ENCODE results near the gene C1orf210.

C1orf210 gene

DNA sequence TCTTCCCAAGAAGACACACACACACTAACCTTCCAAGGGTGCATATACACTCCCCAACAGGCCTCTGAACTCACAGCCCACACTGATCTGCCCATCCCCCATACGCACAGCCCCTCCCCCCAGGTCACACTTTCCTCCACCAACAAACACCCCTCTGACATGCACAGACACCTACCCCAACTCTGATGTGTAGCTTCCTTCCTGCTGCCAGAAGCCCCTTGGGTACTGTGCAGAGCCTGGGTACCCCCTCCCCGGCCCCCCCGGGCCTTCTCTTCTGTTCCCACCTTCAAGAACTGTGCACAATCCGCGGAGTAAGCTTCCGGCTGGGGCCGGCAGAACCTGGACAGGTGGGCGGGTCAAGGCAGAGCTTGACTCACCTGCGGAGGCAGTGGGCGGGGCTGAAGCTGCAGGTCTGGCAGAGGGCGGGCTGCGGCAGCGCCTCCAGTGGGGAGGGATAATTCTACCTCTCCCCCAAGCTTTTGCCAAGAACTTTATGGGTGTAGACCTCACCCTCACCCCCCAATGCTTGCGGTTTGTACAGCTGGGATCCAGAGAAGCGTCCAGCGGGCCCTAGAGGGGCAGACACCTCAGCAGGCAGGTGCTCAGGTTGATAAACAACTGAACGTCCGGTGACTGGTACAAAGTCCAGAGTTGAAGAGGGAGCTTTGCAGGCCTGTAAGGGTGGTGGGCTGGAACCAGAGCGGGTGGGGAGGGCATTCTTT lies at the start of gene C1orf210:
C1orf210 (minus strand) TSS at position 313 of the 722 bp plus-strand sequence. CDS start 2,311 bp downstream, outside the sequence.
- DNase-seq (ENCODE audit: low spot score): no peak

DNA sequence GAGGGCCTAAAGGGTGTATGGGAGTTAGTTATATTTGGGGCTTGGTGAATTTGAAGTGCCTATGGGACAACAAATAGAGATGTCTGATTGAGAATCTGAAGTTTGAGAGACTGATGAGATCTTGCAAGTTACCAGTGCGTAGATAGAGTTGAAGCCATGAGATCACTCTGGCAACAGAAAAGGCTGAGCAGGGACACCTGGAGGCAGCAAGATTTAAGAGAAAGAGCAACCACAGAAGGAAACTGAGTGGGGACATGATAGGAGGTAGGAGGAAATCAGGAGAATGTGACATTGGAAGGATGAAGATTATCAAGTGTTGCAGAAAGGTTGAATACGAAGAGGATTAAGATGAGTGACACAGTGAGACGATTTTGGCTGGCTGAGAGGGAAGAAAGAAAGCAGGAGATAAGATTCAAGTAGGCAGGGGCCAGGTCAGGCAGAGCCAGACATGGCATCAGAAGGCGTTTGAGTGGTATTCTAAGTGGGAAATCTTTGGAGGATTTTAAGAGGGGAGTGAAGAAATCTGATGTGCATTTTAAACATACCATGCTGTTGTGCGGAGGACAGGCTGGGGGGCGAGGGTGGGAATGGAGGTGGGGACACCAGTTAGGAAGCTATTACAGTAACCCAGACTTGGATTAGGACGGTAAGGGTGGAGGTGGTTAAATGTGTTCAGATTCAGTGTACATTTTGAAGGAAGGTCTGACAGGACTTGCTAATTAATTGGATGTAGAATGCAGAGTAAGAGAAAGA lies 49.2 kb upstream of the C1orf210 start:
- DNase-seq (ENCODE audit: low spot score): no peak

DNA sequence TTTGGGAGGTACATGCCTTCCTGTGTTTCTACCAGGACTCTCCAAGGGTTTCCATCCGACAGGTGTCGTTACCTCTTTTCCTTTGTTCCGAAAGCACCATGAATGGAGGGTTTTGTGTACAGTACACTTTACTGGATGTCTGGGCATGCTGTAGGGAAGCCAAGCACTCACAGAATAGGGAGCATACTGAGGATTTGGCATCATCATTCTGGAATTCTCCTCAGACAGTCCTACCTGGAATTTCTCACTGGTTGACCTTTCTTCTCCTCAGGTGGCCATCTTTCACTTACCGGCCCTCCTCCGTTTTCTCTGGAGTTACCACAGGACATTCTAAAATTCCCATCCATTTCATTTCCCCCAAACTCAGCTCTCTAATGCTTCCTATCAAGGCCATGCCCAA lies 46.3 kb upstream of the C1orf210 start:
- DNase-seq (ENCODE audit: low spot score): no peak

DNA sequence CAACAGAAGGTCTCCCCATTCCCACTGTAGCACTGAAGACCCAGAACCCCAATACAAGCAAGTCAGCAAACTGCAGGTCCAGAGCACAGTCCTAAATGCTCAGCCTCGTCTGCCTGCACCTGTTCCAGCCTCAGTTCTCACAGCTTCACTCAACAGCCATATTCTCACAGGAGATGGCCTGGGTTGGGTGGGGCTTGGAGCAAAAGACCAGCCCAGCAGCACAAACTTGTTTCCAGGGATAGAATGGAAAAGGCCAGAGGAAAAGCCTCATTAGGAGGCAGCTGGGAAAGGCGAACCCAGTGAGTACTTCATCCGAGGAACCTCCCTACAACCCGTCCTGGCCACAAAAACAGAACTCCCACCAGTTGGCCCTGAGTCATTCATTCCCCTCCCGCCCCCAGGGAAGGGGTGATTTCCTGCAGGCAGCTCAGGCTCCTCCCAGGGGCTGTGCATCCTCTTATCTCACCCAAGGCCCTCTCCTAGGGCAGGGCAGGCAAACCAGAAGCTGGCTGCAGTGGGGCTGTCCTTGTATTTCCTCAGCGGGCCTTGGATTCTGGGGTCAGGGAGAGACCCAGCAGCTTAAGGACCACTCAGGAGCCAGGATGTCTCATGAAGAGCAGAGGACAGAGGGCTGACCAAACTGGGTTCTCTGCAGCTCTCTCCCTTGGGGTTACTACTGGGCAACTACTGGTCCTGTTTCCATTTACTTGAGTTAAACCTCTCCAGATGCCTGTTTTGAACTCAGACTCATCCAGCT lies 44.8 kb upstream of the C1orf210 start:
- no peak for DNase-seq (ENCODE audit: low spot score)

DNA sequence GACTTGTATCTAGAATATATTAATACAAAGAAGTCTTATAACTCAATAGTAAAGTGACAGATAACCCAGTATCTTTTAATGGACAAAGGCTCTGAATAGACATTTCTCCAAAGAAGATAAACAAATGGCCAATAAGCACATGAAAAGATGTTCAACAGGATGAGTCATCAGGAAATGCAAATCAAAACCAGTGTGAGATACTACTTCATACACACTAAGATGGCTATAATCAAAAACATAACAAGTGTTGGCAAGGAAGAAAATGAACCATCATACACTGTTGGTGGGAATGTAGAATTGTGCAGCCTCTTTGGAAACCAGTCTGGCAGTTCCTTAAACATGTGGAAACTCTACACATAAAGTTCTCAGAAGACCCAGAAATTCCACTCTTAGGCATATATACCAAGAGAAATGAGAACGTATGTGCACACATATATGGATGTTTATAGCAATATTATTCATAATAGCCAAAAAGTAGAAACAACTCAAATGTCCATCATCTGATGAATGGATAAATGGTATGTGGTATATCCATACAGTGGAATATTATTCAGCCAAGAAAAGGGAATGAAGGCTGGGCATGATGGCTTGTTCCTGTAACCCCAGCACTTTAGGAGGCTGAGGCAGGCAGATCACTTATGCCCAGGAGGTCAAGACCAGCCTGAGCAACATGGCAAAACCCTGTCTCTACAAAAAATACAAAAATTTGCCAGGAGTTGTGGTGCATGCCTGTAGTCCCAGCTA lies 42.3 kb upstream of the C1orf210 start:
- no peak for DNase-seq (ENCODE audit: low spot score)

DNA sequence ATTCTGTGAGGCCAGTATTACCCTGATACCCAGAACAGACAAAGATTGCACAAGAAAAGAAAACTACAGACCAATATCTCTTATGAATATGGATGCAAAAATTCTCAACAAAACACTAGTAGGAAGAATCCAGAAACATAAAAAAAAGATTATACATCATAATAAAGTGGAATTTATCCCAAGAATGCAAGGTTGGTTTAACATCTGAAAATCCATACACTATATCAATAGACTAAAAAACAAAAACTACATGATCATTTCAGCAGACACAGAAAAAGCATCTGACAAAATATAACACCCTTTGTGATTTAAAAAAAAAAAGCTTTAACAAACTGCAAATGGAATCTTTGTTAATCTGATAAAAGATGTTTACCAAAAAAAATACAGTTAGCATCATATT lies 40.0 kb upstream of the C1orf210 start:
- DNase-seq (ENCODE audit: low spot score): no peak

DNA sequence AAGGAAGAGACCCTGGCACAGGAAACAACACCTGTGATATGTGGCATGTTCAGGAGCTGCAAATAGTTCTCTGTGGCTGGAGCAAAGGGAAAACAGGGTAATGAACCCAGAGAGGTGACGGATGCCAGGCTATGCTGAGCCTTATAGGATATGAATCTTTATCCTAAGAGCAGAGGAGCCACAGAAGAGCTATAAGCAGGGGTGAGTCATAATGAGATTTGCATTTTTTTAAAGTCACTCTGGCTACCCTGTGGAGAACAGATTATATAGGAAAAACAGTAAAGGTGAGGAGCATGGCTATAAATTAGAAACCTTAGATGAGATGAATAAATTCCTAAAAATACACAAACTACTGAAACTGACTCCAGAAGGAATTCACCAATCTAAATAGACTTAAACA lies 39.4 kb upstream of the C1orf210 start:
- DNase-seq (ENCODE audit: low spot score): no peak

DNA sequence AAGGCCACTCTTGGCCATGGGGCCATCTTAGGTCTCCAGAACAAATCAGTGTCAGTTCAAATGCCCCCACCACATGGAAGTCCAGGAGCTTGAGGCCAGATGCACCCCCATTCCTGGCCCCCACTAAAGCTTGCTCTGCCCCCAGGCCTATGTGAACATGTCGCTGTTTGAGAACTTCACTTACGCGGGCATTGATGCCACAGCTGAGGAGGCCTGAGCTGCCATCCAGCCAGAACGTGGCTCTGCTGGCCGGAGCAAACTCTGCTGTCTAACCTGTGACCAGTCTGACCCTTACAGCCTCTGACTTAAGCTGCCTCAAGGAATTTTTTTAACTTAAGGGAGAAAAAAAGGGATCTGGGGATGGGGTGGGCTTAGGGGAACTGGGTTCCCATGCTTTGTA lies 37.1 kb upstream of the C1orf210 start:
- DNase-seq (ENCODE audit: low spot score): no peak

DNA sequence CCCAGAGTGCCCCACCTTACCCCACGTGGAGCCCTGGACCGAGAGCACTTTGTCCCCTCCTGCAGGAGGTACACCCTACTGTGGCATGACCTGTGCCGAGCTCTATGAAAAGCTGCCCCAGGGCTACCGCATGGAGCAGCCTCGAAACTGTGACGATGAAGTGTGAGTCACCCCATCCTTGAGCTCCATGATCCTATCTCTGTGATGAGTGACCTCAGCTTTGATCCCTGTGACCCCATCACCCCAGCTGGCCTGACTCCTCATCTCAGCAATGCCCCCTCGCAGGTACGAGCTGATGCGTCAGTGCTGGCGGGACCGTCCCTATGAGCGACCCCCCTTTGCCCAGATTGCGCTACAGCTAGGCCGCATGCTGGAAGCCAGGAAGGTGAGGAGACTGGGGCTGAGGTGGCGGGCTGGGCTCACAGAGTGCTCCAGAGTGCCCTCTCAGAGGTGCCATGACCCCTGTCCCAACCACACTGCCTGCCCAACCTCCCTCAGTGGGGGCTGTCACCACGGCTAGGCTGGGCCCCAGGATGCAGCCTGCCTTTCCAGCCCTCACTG lies 36.0 kb upstream of the C1orf210 start:
- DNase-seq (ENCODE audit: low spot score): no peak

DNA sequence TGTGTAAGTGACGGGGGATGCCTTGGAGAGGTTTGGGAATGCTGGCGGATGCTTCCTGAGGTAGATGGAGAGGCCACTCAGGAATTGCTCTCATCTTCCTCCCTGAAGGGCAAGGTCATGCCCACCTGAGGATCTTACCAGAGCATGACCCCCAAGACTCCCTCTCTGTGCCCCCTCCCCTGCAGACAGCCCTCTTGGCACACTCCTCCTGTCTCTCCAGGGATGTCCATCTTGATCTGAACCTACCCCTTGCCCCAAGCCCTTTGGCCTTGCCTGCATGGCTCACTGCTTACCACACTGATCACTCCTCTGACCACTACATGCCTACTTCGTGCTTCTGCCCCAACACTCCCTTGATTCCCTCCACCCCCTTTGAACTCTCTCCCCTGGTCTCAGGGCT lies 34.4 kb upstream of the C1orf210 start:
- DNase-seq (ENCODE audit: low spot score): no peak

DNA sequence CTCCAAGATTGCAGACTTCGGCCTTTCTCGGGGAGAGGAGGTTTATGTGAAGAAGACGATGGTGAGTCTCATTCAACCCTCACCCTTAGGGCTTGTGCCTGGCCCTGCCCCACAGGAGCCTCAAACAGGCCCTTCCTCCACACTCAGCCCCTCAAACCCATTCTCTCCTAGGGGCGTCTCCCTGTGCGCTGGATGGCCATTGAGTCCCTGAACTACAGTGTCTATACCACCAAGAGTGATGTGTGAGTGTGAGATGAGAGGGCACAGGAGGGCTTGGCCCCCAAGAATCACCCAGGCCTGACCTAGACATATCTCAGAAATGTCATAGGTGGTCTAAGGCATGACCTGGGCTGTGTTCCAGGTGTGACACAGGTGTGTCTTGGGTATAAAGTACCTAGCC lies 33.9 kb upstream of the C1orf210 start:
- DNase-seq (ENCODE audit: low spot score): no peak

DNA sequence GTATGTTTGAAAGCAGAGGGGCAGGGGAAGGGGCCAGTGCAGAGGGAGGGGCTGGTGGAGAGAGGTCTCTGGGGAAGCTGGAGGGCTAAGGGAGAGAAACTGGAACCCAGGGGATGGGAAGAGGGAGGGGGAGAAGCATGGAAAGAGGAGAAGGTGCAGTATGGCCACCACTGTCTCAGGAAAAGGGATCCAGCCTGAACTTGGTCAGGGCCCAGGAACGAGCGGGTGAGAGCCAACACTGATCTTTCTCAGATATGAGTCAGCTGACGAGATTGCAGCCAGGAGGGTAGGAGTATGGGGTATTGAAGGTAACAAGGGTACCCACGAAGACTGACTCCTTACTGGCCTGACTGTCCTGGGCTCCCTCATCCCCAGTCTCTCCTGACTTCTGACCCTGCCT lies 33.5 kb upstream of the C1orf210 start:
- no peak for DNase-seq (ENCODE audit: low spot score)

DNA sequence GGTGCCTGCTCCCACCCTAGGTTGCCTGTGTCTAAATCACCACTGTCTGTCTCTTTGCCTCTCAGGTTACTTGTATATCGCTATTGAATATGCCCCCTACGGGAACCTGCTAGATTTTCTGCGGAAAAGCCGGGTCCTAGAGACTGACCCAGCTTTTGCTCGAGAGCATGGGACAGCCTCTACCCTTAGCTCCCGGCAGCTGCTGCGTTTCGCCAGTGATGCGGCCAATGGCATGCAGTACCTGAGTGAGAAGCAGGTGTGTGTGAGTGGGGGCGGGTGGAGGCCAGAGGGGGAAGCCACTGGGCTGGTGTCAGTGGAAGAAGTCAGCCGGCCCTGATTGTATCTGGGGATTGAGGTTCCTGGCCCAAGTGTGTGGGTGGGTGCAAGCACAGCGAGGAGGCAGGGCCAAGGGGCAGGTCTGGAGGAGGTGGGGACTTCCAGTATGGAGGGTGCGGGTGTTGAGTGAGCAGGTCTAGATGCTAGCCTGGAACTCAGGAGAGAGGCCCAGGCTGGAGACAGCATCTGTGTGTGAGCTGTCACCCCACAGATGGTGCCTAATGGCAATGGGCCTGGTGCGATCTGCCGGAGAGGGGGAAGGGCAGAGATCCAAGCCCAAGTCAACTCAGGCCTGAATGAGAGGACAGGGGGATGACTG lies 32.6 kb upstream of the C1orf210 start:
- no peak for DNase-seq (ENCODE audit: low spot score)

DNA sequence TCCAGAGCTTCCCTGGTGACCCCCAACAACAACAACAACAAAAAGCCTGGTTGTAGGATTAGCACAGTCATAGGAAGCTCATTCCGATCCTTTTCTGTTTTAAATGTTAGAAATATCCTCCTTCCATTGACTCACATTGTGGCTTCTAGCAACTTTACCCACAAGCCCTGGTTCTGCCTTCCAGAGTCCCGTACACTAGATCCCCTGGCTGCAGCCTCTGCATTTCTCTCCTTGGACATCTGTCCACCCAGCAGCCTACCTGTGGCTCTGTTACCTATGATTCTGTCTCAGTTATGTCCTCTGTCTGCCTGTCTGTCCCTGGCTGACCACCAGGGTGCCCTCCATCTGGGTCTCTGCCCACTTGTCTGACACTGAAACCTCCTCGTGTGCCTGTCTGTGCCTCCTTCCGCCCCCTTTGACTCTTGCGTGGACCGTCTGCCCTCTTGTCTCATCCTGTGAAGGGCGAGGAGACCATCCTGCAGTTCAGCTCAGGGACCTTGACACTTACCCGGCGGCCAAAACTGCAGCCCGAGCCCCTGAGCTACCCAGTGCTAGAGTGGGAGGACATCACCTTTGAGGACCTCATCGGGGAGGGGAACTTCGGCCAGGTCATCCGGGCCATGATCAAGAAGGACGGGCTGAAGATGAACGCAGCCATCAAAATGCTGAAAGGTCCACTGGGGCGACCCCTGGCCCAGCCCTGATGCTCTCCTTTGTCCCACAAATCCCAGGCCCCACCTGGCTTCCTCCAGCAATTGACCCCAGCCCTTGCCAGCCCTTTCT lies 31.5 kb upstream of the C1orf210 start:
- DNase-seq (ENCODE audit: low spot score): no peak

DNA sequence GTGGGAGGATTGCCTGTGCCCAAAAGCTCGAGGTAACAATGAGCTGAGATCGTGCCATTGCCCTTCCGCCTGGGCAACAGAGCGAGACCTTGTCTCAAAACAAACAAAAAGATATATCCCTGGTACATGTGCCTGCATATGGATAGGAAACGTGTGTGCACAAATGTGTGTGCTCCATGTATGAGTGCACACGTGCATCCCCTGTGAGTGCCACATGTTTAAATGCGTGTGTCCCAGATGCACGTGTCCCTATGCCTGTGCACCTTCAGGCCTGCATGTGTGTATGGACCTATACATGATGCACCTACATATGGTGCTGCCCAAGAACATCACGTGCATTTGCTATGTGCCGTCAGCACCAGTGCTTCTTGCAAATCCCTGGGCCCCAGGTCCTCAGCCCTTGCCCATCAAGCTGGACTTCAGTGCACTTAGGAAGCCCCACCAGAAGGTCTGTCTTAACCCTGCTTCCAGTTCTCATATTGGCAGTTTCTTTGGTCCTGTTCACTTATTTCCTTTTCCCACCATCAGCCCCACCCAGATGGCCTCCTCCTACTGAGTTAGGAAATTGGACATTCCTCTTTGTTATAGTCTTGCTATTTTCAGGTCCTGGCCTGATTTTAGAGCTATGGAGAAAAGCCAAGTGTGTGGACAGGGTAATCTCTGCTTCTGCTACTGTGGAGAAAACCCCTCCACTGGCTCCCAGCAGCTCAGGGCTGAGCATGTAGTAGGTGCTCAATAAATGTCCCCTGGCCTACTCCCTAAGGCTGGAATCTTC lies 30.8 kb upstream of the C1orf210 start:
- no peak for DNase-seq (ENCODE audit: low spot score)

DNA sequence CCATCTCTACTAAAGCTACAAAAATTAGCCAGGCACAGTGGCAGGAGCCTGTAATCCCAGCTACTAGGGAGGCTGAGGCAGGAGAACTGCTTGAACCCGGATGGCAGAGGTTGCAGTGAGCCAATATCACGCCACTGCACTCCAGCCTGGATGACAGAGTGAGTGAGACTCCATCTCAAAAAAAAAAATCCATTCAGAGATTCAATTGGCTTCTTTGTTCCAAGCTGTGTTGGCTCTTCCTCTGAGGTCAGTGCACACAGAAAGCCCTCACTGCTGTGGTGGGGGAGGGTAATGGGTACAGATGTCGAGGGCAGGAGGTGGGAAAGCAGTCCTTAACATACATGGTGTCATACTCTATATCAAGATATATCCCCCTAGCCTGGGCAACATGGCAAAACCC lies 30.1 kb upstream of the C1orf210 start:
- DNase-seq (ENCODE audit: low spot score): no peak

DNA sequence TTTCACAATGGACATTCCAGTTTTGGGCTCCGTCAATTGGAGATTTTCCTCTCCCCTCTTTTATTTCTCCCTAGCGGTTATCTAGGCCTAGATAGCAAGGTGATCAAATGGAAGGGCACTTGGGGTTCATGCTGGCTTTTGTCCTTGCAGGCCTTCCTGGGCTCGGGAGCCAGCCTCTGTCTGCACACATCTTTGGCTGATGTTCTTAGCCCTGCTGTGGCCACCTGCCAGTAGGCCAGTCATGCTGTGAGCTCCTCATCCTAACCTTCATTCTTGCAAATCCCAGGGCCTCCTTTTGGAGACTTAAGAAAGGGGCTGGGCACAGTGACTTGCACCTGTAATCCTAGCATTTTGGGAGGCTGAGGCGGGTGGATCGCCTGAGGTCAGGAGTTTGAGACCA lies 28.9 kb upstream of the C1orf210 start:
- DNase-seq (ENCODE audit: low spot score): no peak

DNA sequence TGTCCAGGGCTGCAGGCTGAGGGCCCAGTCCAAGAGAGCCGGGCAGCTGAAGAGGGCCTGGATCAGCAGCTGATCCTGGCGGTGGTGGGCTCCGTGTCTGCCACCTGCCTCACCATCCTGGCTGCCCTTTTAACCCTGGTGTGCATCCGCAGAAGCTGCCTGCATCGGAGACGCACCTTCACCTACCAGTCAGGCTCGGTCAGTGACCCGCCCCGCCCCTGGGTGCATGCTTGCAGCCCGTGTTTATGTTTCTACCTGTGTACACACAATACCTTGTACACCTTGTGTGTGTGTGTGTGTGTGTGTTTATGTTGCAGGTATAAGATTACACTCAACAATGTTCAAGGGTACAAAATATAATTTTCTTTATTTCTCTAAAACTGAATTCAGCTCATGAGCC lies 28.4 kb upstream of the C1orf210 start:
- no peak for DNase-seq (ENCODE audit: low spot score)

DNA sequence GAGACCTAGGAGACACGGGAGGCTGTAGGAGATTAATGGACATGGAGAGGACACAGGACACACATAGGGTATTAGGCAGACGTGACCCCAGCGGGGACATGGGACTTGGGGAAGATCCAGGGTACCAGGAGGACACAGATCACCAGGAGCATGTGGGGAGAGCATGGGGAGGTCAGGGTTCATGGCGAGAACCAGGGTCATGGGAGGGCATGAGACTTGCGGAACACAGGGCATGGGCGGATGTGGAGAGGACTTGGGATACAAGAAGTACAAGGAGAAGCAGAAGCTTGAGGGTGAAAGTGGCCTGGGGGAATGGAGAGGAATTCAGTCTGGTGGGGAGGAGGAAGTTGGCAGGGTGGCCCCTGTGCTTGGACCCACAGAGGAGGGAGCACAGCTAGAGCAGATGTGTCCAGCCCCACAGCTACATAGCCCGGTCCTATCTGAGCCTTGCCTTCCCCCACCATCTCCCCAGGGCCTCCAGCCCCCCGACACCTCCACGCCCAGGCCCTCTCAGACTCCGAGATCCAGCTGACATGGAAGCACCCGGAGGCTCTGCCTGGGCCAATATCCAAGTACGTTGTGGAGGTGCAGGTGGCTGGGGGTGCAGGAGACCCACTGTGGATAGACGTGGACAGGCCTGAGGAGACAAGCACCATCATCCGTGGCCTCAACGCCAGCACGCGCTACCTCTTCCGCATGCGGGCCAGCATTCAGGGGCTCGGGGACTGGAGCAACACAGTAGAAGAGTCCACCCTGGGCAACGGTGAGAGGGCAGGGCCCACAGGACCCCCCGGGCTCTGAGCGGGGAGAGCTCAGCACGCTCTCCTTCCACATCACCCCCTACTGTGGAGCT lies 27.5 kb upstream of the C1orf210 start:
- no peak for DNase-seq (ENCODE audit: low spot score)

Measured in CD4-positive, alpha-beta T cell treated with Interleukin-15 for 4 hours (primary cell).